Lung (tissue), 12 donors: ENCODE data around the gene SLC4A11. TPM values are rescaled to one million over a fixed set of nuclear protein-coding genes. Genes with fewer than 3 reads are reported as not detected.

Source experiments
- ATAC-seq: fragments of 200-7000 bp; cut with Tn5 transposase; one replicate; pipeline ENCODE4 v1.9.1; 2020; ENCODE audit warnings: moderate number of reproducible peaks; ENCODE audit not compliant: insufficient read depth, low FRiP score
- DNase-seq, 3 donors: peaks; one replicate each; pipeline ENCODE4 v3.0.0-alpha.2; 2013 to 2017
- H3K27ac ChIP-seq, 2 donors: one replicate each; pipeline ENCODE4 v1.5.1; 2013; ENCODE audit warnings: mild to moderate bottlenecking in 2 of 2, moderate library complexity in 2 of 2, control low read depth in 1 of 2, inconsistent platforms in 1 of 2, low read depth in 1 of 2, low read length in 1 of 2
- H3K27me3 ChIP-seq, 3 donors: one replicate each; pipeline ENCODE4 v1.5.1; 2013; ENCODE audit warnings: low read length in 2 of 3; ENCODE audit not compliant: control insufficient read depth in 3 of 3, insufficient read depth in 3 of 3
- H3K36me3 ChIP-seq, 4 donors: one replicate each; pipeline ENCODE4 v1.5.1; 2013; ENCODE audit warnings: low read length in 4 of 4, mild to moderate bottlenecking in 1 of 4, moderate library complexity in 1 of 4; ENCODE audit not compliant: control insufficient read depth in 4 of 4, insufficient read depth in 4 of 4
- H3K4me1 ChIP-seq, 5 donors: one replicate each; pipeline ENCODE4 v1.5.1; 2013; ENCODE audit warnings: low read length in 5 of 5, mild to moderate bottlenecking in 2 of 5, moderate library complexity in 1 of 5; ENCODE audit not compliant: control insufficient read depth in 5 of 5, insufficient read depth in 5 of 5
- H3K4me3 ChIP-seq: one replicate; pipeline ENCODE4 v1.5.1; 2013; ENCODE audit warnings: mild to moderate bottlenecking, control low read depth, moderate library complexity
- H3K9ac ChIP-seq, 2 donors: one replicate each; pipeline ENCODE4 v1.5.1; 2013; ENCODE audit warnings: low read length in 2 of 2, control low read depth in 1 of 2; ENCODE audit not compliant: insufficient read depth in 1 of 2
- H3K9me3 ChIP-seq, 4 donors: one replicate each; pipeline ENCODE4 v1.5.1; 2013; ENCODE audit warnings: low read length in 3 of 4, mild to moderate bottlenecking in 1 of 4, moderate library complexity in 1 of 4; ENCODE audit not compliant: control insufficient read depth in 4 of 4, insufficient read depth in 3 of 4
- CTCF ChIP-seq: IDR thresholded peaks from 2 replicates; pipeline ENCODE4 v1.5.1; 2012; ENCODE audit warnings: mild to moderate bottlenecking; ENCODE audit errors: control extremely low read depth, extremely low read depth
- WGBS, 2 donors: extraction: QIAGEN DNeasy Blood & Tissue Kit; methylation state at CpG; one replicate each; pipeline ENCODE4 v1.1.7; 2013; 5-methylcytosine and 5-hydroxymethylcytosine counted together
- polyA plus RNA-seq, 2 donors: library from polyadenylated mRNA; stranded (reverse); fragments of 200-250 nt; gene quantifications; one replicate each; pipeline ENCODE4 v1.2.1, GENCODE V29; 2013
- total RNA-seq, 2 donors: library from RNA; depleted of rRNA in 1 of 2; stranded (reverse); fragments of >200 nt in 1 of 2; gene quantifications; one replicate each; pipeline ENCODE4 v1.2.1, GENCODE V29; 2014 to 2021
- donor health status: control.
- donor health status: control.
- donor health status: Bipolar disorder and iron deficiency.
- donor health status: healthy.
- donor health status: DM: yes; HTN: yes; CAD: no.

SLC4A11 gene
- total and polyA plus RNA-seq, 4 donors = 0.40 to 8.8 (median 4.7) TPM

- H3K9ac ChIP-seq = peak within 1 kb of the TSS; percentile 77 to 82
- peak within 1 kb of the TSS; percentile 93 to 95 for H3K27ac ChIP-seq
- no peaks in the 10 kb centered on the region for H3K27me3 ChIP-seq
- DNase-seq (peak; percentile 86 to 91 (median 91)), ATAC-seq (peak; percentile 90)
- TF ChIP-seq CTCF = no peak
- H3K4me1 ChIP-seq = peaks cover 0 to 20% (median 0%) of the 10 kb centered on the region in 5 donors
- no peaks in the 10 kb centered on the region for H3K9me3 ChIP-seq
- peaks cover 0 to 15% (median 12%) of the 10 kb centered on the region in 4 donors for H3K36me3 ChIP-seq
- 0 to 1% methylated on average over 42 to 48 of the region's 48 CpGs for WGBS, 2 donors
- H3K4me3 ChIP-seq = peak within 1 kb of the TSS; percentile 82
Measured at GRCh38 chr20:3204124-3204794, 34.7 kb downstream of the SLC4A11 start, which contains the start of gene DDRGK1. DDRGK1 (minus strand) TSS chr20:3204682; CDS start chr20:3204627, 55 bp downstream.

DNA sequence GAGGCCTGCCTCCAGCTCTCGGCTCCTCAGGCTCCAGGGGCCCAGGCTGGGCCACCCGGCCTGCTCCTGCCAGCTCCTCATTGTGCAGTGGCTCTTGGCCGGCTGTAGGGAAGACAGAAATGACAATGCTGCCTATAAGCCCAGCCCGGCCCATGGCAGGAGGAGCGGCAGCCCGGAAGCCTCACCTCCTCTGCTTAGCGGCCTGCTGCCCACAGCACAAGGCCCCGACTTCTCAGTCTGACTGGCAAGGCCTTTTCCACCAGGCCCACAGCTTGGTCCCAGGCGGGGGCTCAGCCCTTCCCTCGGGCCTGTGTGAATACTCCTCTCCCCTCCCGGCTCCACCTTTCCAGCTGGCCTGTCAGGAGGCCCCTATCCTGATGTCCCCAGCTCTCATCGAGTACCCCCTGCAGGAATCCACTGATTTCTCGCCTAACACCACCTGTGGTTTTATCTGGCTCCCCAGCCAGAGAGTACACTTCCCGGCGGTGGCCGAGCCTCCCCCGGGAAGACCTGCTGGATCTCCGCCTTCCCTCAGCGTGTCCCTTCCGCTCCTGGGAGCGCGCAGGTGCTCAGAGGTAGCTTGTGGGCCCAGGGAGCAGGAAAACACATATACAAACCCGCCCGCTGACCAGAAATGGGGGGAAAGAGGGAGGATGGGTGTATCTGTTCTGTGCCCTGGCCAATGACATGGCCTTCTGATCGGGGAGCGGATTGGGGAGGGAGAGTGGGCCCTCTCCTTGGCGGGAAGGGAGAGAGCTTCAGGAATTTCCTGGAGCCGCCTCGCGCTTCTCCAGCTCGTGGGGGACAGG is 35.5 kb downstream of the SLC4A11 start:
- Histone ChIP-seq H3K4me3 (peak overlapping the region; percentile 82), H3K36me3 (peaks cover 0 to 20% (median 12%) of the 10 kb centered on the region in 4 donors), H3K9ac (peak overlapping the region; percentile 77 to 82), H3K27ac (peak overlapping the region; percentile 93 to 95), H3K27me3 (no peaks in the 10 kb centered on the region), H3K9me3 (no peaks in the 10 kb centered on the region), H3K4me1 (peaks cover 0 to 18% (median 0%) of the 10 kb centered on the region in 5 donors)
- 12 to 17% methylated on average over 31 of the region's 31 CpGs for WGBS, 2 donors
- ATAC-seq (peak; percentile 8), DNase-seq (peak in 2 of 3 donors; percentile 6 to 21)
- no peak for TF ChIP-seq CTCF

GRCh38 chr20:3202965-3203314 is 36.0 kb downstream of the SLC4A11 start:
- Histone ChIP-seq H3K9ac (peak overlapping the region in 1 of 2 donors; percentile 77), H3K4me1 (peaks cover 0 to 13% (median 0%) of the 10 kb centered on the region in 5 donors), H3K27me3 (no peaks in the 10 kb centered on the region), H3K36me3 (peaks cover 0 to 20% (median 12%) of the 10 kb centered on the region in 4 donors), H3K27ac (peak overlapping the region in 1 of 2 donors; percentile 95), H3K9me3 (no peaks in the 10 kb centered on the region), H3K4me3 (peak overlapping the region; percentile 82)
- WGBS, 2 donors = 58 to 74% methylated on average over 9 of the region's 9 CpGs
- DNase-seq (no peak), ATAC-seq (no peak)
- TF ChIP-seq CTCF = no peak
